Bladder microvascular endothelial cell (primary cell): ENCODE results near the gene MT1H. TPM values are rescaled to one million over a fixed set of nuclear protein-coding genes. Genes with fewer than 3 reads are reported as not detected.

Source experiments
- total RNA-seq: library from RNA; depleted of rRNA; stranded (reverse); fragments of >200 nt; gene quantifications from 2 replicates; pipeline ENCODE4 v1.2.3, GENCODE V29; 2014

The MT1H gene
- not detected in 2 replicates for total RNA-seq

DNA sequence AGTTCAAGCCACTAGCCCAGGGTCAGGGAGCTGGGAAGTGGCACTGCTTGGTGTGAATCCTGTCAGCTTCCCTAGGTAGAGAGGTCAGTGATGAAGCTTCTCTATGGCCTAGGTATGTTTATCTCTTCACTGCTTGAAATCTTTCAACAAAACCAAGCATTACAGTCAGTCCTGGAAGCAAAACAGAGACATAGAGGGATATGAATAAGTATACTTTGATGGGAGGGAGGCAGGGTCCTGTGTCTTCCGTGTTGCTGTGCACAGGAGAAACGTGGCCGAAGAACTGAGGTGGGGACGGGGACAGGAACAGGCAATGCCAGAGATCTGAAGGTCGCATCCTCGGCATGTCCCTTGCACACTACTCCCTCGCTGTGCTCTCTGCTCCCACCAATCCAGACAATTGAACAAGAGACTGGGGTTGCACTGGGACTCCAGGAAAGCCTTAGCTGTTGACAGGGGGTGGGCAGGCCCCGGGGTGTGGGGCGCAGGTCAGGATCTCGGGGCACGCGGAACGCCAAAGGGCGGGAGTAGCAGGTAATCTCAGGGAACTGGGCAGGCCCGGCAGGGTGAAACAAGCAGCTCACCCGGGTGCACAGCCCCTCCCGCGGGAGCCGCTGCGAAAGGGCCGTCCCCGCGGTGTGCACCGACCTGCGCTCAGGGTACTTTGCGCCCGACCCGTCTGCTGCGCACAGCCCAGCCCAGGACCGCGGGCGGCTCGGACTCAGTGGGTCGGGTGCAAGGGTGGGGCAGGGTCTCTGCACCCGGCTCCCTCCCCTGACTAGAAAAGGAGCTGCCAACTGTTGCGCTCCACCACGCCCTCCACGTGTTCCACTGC is at the start of gene MT1H:
TSS of gene MT1H (plus strand) at position 810 of the 835 bp plus-strand sequence. CDS start 71 bp downstream, outside the sequence.

DNA sequence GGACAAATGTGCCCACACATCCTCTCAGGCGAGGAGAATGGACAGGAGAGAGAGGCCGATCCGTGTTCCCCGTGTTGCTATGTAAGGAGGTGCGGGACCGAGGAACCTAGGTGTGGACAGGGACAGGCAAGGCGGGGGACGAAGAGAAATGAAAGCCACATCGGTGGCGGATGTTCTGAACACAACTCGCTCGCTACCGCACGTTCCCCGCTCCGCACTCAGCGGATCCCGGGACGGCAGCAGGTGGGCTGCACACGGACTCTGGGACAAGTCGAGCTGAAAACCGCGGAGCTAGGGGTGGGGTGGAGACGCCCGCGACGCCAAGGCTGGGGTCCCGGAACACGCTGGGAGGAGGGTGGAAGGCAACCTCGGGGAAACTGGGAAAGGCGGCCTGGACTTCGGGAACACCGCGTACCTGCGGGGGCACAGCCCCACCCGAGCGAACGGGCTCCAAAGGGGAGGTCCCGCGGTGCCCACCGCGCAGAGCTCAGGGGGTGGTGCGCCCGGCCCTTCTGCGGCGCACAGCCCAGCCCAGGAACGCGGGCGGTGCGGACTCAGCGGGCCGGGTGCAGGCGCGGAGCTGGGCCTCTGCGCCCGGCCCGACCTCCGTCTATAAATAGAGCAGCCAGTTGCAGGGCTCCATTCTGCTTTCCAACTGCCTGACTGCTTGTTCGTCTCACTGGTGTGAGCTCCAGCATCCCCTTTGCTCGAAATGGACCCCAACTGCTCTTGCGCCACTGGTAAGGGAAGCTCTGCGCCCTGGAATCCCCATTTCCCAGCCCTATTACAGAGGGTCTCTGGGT is 44.3 kb upstream of the MT1H start, which contains the start of gene MT1E:
TSS of gene MT1E (plus strand) at position 642 of the 803 bp plus-strand sequence. CDS start at position 713, 71 bp downstream.

DNA sequence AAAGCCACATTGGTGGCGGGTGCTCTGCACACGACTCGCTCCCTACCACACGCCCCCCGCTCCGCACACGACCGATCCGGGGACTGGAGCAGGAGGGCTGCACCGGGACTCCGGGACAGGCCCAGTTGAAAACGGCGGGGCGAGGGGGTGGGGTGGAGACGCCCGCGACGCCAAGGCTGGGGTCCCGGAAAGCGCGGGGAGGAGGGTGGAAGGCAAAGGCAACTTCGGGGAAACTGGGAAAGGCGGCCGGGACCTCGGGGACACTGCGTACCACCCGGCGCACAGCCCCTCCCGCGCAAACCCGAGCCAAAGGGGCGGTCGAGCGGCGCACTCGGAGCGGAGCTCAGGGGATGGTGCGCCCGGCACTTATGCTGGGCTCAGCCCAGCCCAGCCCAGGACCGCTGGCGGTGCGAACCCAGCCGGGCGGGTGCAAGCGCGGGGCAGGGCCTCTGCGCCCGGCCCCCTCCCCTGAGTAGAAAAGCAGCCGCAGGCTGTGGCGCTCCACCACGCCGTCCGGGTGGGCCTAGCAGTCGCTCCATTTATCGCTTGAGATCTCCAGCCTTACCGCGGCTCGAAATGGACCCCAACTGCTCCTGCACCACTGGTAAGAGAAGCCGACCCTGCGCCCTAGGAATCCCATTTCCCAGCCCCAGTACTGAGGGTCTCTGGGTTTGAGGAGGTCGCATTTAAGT is 37.3 kb upstream of the MT1H start, which contains the start of gene MT1M:
TSS of gene MT1M (plus strand) at position 504 of the 692 bp plus-strand sequence. CDS start at position 577, 73 bp downstream.

DNA sequence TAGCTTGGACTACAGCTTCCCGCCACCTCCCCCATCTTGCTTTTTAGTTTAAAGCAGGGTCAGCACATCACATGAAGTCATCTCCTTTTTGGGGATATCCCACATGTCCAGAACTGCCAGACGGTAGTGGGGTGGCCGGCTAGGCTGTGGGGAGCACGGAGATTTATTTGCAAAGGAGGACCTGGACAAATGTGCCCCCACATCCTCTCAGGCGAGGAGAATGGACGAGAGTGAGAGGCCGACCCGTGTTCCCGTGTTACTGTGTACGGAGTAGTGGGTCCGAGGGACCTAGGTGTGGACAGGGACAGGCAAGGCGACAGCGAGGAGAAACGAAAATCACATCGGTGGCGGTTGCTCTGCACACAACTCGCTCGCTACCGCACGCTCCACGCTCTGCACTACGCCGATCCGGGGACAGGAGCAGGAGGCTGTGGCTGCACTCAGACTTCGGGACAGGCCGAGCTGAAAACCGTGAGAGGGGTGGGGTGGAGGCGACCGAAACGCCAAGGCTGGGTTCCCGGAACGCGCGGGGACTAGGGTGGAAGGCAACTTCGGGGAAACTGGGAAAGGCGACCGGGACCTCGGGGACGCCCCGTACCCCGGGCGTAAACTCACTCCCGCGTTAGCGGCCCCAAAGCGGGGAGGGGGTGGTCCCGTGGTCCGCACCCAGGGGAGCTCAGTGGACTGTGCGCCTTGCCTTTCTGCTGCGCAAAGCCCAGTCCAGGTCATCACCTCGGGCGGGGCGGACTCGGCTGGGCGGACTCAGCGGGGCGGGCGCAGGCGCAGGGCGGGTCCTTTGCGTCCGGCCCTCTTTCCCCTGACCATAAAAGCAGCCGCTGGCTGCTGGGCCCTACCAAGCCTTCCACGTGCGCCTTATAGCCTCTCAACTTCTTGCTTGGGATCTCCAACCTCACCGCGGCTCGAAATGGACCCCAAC is 31.5 kb upstream of the MT1H start, which contains the start of gene MT1A:
TSS of gene MT1A (plus strand) at position 853 of the 937 bp plus-strand sequence. CDS start at position 926, 73 bp downstream.

DNA sequence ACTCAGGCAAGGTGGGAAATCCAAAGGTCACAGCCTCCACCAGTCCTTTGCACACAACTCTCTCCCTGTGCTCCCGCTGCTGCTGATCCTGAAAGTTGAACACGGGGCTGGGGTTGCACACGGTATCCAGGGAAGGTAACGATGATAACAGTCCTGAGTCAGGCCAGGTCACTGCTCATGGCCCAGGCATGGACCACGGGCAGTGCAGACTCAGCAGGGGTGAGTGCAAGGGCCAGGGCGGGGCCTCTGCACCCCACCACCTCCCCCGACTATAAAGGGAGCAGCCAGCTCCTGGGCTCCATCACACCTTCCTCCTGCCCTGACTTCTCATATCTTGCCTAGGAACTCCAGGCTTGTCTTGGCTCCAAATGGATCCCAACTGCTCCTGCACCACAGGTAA is 18.0 kb upstream of the MT1H start, which contains the start of gene MT1B:
TSS of gene MT1B (plus strand) at position 301 of the 400 bp plus-strand sequence. CDS start at position 369, 68 bp downstream.

DNA sequence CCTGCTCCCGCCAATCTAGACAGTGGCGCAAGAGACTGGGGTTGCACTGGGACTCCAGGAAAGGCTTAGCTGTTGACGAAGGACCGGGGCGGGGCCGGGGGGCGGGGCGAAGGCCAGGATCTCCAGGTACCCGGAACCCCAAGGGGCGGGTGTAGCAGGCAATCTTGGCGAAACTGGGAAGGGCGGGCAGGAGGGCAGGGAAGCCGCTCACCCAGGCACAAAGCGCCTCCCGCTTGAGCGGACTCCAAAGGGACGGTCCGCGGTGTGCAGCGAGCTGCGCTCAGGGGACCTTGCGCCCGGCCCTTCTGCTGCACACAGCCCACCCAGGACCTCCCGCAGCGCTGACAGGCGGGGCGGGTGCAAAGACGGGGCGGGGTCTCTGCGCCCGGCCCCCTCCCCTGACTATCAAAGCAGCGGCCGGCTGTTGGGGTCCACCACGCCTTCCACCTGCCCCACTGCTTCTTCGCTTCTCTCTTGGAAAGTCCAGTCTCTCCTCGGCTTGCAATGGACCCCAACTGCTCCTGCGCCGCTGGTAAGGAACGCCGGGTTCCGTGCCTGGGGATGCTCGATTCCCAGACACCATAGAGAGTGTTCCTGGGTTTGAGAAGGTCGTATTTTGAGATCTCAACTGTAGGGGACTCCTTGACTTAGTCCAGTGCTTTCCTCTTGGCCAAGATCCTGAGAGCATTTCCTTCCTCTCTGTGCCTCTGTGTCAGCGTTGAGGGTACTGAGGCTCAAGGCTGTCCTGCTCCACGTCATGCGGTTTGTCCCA is 11.9 kb upstream of the MT1H start, which contains the start of gene MT1F:
TSS of gene MT1F (plus strand) at position 405 of the 772 bp plus-strand sequence. CDS start at position 505, 100 bp downstream.

DNA sequence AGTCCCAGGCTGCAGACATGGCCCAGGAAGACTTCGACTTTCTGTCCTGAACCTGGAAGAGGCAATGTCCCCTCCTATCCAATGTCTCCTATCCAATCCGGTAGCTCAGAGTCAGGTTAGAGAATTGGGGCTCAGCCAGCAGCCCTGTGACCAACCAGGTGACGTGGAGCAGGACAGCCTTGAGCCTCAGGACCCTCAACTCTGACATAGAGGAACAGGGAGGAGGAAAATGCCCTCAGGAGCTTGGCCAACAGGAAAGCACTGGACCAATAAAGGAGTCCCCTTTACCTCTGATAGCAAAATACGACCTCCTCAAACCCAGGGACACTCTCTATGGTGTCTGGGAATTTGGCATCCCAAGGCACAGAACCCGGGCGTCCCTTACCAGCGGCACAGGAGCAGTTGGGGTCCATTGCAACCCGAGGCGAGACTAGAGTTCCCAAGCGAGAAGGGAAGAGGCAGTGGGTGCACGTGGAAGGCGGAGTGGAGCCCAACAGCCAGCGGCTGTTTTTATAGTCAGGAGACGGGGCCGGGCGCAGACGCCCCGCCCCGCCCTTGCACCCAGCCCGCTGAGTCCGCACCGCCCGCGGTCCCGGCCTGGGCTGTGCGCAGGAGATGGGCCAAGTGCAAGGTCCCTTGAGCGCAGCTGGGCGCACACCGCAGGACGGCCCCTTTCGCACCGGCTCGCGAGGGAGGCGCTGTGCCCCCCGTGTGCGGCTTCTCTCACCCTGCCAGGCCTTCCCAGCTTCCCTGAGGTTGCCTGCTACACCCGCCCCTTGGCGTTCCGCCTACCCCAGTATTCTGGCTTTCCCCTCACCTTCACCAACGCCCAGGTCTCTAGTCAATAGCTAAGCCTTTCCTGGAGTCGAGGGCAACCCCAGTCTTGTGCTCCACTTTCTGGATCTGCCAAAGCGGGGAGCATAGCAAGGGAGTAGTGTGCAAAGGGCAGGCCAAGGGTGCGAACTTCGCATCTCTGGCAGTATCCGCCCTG is 1.7 kb upstream of the MT1H start, which contains the start of gene MT1G:
TSS of gene MT1G (minus strand) at position 485 of the 991 bp plus-strand sequence. CDS start at position 413, 72 bp downstream.

DNA sequence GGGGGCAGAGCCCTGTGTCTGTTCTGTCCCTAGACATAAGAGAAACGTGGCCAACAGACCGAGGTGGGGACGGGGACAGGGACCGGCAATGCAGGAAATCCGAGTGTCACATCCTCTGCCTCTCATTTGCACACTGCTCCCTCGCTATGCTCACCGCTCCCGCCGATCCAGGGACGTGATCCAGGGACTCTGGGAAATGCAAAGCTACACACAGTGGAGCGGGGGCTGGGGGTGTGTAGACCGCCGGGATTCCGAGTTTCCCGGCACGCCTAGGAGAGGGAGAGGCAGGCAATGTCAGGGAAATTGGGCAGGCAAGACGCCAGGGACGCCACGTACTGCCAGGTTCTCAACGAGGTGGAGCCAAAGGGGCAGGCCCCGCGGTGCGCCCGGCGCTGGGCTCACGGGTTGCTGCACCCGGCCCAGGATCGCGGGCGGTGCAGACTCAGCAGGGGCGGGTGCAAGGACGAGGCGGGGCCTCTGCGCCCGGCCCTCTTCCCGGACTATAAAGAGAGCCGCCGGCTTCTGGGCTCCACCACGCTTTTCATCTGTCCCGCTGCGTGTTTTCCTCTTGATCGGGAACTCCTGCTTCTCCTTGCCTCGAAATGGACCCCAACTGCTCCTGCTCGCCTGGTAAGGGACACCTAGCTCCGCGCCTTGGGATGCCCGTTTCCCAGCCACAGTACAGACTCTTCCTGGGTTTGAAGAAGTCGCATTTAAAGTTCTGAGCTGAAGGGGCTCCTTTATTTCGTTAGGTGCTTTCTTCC is 12.5 kb downstream of the MT1H start, which contains the start of gene MT1X:
TSS of gene MT1X (plus strand) at position 532 of the 764 bp plus-strand sequence. CDS start at position 603, 71 bp downstream.

Other genes starting within 250 kb of the MT1H start
- gene AMFR, start 244.3 kb upstream of the MT1H start, total RNA-seq = 210 and 356 TPM in 2 replicates
- 53.3 and 73.9 TPM in 2 replicates for gene NUDT21, start 218.5 kb upstream of the MT1H start, total RNA-seq
- 62.7 and 120 TPM in 2 replicates for gene OGFOD1, start 218.3 kb upstream of the MT1H start, total RNA-seq
- 26.4 and 34.7 TPM in 2 replicates for gene BBS2, start 149.8 kb upstream of the MT1H start, total RNA-seq
- not detected in 2 replicates for gene MT4, start 104.7 kb upstream of the MT1H start, total RNA-seq
- not detected in 2 replicates for gene MT3, start 80.3 kb upstream of the MT1H start, total RNA-seq
- gene MT2A, start 61.2 kb upstream of the MT1H start, total RNA-seq = 41.6 and 86.4 TPM in 2 replicates
- 64.6 and 115 TPM in 2 replicates for gene MT1E, start 44.0 kb upstream of the MT1H start, total RNA-seq
- gene MT1M, start 37.2 kb upstream of the MT1H start, total RNA-seq = 2.5 and 4.2 TPM in 2 replicates
- 0.65 and 0.69 TPM in 2 replicates for gene MT1A, start 31.1 kb upstream of the MT1H start, total RNA-seq
- gene MT1B, start 17.9 kb upstream of the MT1H start, total RNA-seq = not detected in 2 replicates
- 0.69 and 1.5 TPM in 2 replicates for gene MT1F, start 11.9 kb upstream of the MT1H start, total RNA-seq
- not detected in 2 replicates for gene MT1G, start 1.7 kb upstream of the MT1H start, total RNA-seq
- gene MT1X, start 12.7 kb downstream of the MT1H start, total RNA-seq = 7.9 and 13.8 TPM in 2 replicates
- 67.8 and 83.1 TPM in 2 replicates for gene NUP93, start 60.3 kb downstream of the MT1H start, total RNA-seq
- gene SLC12A3, start 195.4 kb downstream of the MT1H start, total RNA-seq = not detected in 2 replicates